GM23338 (cell line): Measurements from ENCODE around the gene TMED7. TPM values are rescaled to one million over a fixed set of nuclear protein-coding genes. Genes with fewer than 3 reads are reported as not detected.

Experiments
- ATAC-seq: fragments of 200-7000 bp; cut with Tn5 transposase; 3 replicates; pipeline ENCODE4 v1.9.1; 2020
- DNase-seq: peaks from one replicate; pipeline ENCODE4 v3.0.0-alpha.2; 2015; ENCODE audit warnings: low spot score
- H2AFZ ChIP-seq: fragments of 200-600 bp; sonication (generic); 2 replicates; pipeline ENCODE4 v1.8.0; 2016; ENCODE audit warnings: antibody characterized with exemption, mild to moderate bottlenecking, moderate library complexity
- H3F3A ChIP-seq: fragments of 200-600 bp; sonication (generic); replicated peaks from 2 replicates; pipeline ENCODE4 v1.8.0; 2017; ENCODE audit warnings: antibody characterized with exemption, mixed run types, low read depth
- H3K27ac ChIP-seq: fragments of 200-600 bp; sonication (generic); 2 replicates; pipeline ENCODE4 v1.6.1; 2016; ENCODE audit warnings: low read depth
- H3K27me3 ChIP-seq: fragments of 200-600 bp; sonication (generic); 2 replicates; pipeline ENCODE4 v1.8.0; 2016; ENCODE audit warnings: mild to moderate bottlenecking, mixed run types, moderate library complexity; ENCODE audit not compliant: insufficient read depth
- H3K36me3 ChIP-seq: fragments of 200-600 bp; sonication (generic); 2 replicates; pipeline ENCODE4 v1.8.0; 2016; ENCODE audit warnings: mild to moderate bottlenecking; ENCODE audit not compliant: insufficient read depth
- H3K4me1 ChIP-seq: fragments of 200-600 bp; sonication (generic); 2 replicates; pipeline ENCODE4 v1.8.0; 2016; ENCODE audit warnings: mild to moderate bottlenecking, moderate library complexity; ENCODE audit not compliant: insufficient read depth
- H3K4me2 ChIP-seq: fragments of 200-600 bp; sonication (generic); 2 replicates; pipeline ENCODE4 v1.7.1; 2017; ENCODE audit warnings: mixed run types
- H3K4me3 ChIP-seq: fragments of 200-600 bp; sonication (generic); 2 replicates; pipeline ENCODE4 v1.6.1; 2016; ENCODE audit warnings: mixed run types
- H3K79me2 ChIP-seq: fragments of 200-600 bp; sonication (generic); replicated peaks from 2 replicates; pipeline ENCODE4 v1.8.0; 2017; ENCODE audit warnings: mild to moderate bottlenecking; ENCODE audit not compliant: insufficient read depth
- H3K9me2 ChIP-seq: fragments of 200-600 bp; sonication (generic); 2 replicates; pipeline ENCODE4 v1.8.0; 2017; ENCODE audit not compliant: insufficient read depth
- H4K20me1 ChIP-seq: fragments of 200-600 bp; sonication (generic); replicated peaks from 2 replicates; pipeline ENCODE4 v1.8.0; 2017; ENCODE audit warnings: mild to moderate bottlenecking; ENCODE audit not compliant: insufficient read depth
- H3K27ac Mint-ChIP-seq: 2 replicates; pipeline ENCODE4 v1.8.0; 2020; ENCODE audit warnings: inconsistent platforms, mild to moderate bottlenecking, moderate library complexity, mixed read lengths
- H3K27me3 Mint-ChIP-seq: 3 replicates; pipeline ENCODE4 v1.8.0; 2022; ENCODE audit warnings: low read depth, mild to moderate bottlenecking, moderate library complexity, mixed read lengths, inconsistent platforms; ENCODE audit not compliant: insufficient read depth, poor library complexity
- H3K36me3 Mint-ChIP-seq: 3 replicates; pipeline ENCODE4 v1.8.0; 2021; ENCODE audit warnings: low read depth, mild to moderate bottlenecking, inconsistent platforms, moderate library complexity, mixed read lengths
- H3K4me1 Mint-ChIP-seq: 3 replicates; pipeline ENCODE4 v1.8.0; 2020; ENCODE audit warnings: mild to moderate bottlenecking, inconsistent platforms, mixed read lengths
- H3K4me3 Mint-ChIP-seq: 3 replicates; pipeline ENCODE4 v1.8.0; 2021; ENCODE audit warnings: moderate library complexity, mild to moderate bottlenecking, inconsistent platforms, mixed read lengths
- H3K9me3 Mint-ChIP-seq: 3 replicates; pipeline ENCODE4 v1.8.0; 2020; ENCODE audit warnings: moderate library complexity, mild to moderate bottlenecking, inconsistent platforms, mixed read lengths
- CREB1 ChIP-seq: fragments of 250-450 bp; sonication (Bioruptor Pico); IDR thresholded peaks from 2 replicates; pipeline ENCODE4 v1.5.0; 2020; ENCODE audit warnings: low read depth, mild to moderate bottlenecking, moderate library complexity
- EZH2 ChIP-seq: fragments of 200-600 bp; sonication (generic); IDR thresholded peaks from one replicate; pipeline ENCODE4 v1.8.0; 2017; ENCODE audit warnings: antibody characterized with exemption, mild to moderate bottlenecking, low read depth; ENCODE audit not compliant: unreplicated experiment
- EZH2phosphoT487 ChIP-seq: fragments of 200-600 bp; sonication (generic); IDR thresholded peaks from one replicate; pipeline ENCODE4 v1.8.1; 2018; ENCODE audit warnings: antibody characterized with exemption; ENCODE audit not compliant: unreplicated experiment
- NANOG ChIP-seq: IDR thresholded peaks from 2 replicates; pipeline ENCODE4 v1.6.1; 2016; ENCODE audit warnings: antibody characterized with exemption, borderline replicate concordance
- POLR2AphosphoS5 ChIP-seq: IDR thresholded peaks from 2 replicates; pipeline ENCODE4 v1.6.1; 2016; ENCODE audit warnings: antibody characterized with exemption, low read depth
- ZNF331 ChIP-seq: fragments of 250-450 bp; sonication (Bioruptor Pico); IDR thresholded peaks from 2 replicates; pipeline ENCODE4 v1.5.0; 2020; ENCODE audit warnings: low read depth, mild to moderate bottlenecking, moderate library complexity
- polyA plus RNA-seq: library from polyadenylated mRNA; unstranded; fragments of >200 nt; fragmentation: Nextera tagmentation; extraction: Ambion mirVana; gene quantifications from 2 replicates; pipeline ENCODE4 v1.2.1, GENCODE V29; 2016
- total RNA-seq: library from RNA; depleted of rRNA; stranded (reverse); fragments of >200 nt; shearing (Covaris generic); gene quantifications from 2 replicates; pipeline ENCODE4 v1.2.3, GENCODE V29; 2014
- TF ChIP-seq, protein P1 (sequence below), 2 experiments: fragments of 200-600 bp in 1 of 2; sonication (generic) in 1 of 2; conservative IDR thresholded peaks; 2 replicates each; pipeline versions ENCODE4 v1.5.1 to v1.6.1; 2016 to 2017; ENCODE audit warnings: antibody characterized with exemption in 2 of 2, low read depth in 2 of 2, mild to moderate bottlenecking in 2 of 2, moderate library complexity in 1 of 2
- TF ChIP-seq, protein P2 (sequence below): fragments of 250-450 bp; sonication (Bioruptor Pico); IDR thresholded peaks from 2 replicates; pipeline ENCODE4 v1.5.0; 2020; ENCODE audit warnings: mild to moderate bottlenecking, moderate library complexity

The TMED7 gene
- total and polyA plus RNA-seq, 2 experiments from 2014 or later, result 30.2 to 158 TPM

DNA sequence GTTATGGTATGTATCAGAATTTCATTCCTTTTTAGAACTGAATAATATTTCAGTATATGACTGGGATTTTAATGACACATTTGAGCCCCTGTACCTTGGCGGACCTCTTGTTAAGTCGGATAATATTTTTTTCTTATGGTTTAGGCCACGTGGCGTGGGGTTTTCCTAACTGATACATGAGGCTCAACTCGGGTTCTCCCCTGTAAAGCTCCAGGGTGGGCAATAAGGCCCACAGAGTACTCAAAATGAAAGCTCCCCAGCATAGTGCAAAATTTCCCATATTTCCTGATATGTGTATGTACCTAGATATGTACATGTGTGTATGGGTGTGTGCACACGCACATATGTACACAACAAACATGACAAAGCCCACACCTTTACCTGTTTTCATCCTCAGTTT lies 48.1 kb downstream of the TMED7 start:
- H3K4me3 ChIP-seq, result no peak overlapping the region
- H3K79me2 ChIP-seq, result no peaks in the 10 kb centered on the region
- Mint-ChIP-seq H3K27me3 (no peaks in the 10 kb centered on the region), H3K27ac (no peak overlapping the region), H3K4me1 (peaks cover 4% of the 10 kb centered on the region; the same call in 1 of the 3 replicates), H3K4me3 (no peak overlapping the region), H3K9me3 (no peaks in the 10 kb centered on the region), H3K36me3 (peaks cover 3% of the 10 kb centered on the region; the same call in 1 of the 3 replicates)
- H3F3A ChIP-seq, result no peaks in the 10 kb centered on the region
- 0 out of 2 replicates have a peak, but pooled peaks cover 3% of the 10 kb centered on the region for H4K20me1 ChIP-seq
- DNase-seq, result no peak
- H3K27me3 ChIP-seq, result no peaks in the 10 kb centered on the region
- H3K4me1 ChIP-seq, result no peaks in the 10 kb centered on the region
- ATAC-seq, result no peak
- H3K4me2 ChIP-seq, result no peak overlapping the region
- TF ChIP-seq NANOG, result no peak
- TF ChIP-seq, protein P1, sequence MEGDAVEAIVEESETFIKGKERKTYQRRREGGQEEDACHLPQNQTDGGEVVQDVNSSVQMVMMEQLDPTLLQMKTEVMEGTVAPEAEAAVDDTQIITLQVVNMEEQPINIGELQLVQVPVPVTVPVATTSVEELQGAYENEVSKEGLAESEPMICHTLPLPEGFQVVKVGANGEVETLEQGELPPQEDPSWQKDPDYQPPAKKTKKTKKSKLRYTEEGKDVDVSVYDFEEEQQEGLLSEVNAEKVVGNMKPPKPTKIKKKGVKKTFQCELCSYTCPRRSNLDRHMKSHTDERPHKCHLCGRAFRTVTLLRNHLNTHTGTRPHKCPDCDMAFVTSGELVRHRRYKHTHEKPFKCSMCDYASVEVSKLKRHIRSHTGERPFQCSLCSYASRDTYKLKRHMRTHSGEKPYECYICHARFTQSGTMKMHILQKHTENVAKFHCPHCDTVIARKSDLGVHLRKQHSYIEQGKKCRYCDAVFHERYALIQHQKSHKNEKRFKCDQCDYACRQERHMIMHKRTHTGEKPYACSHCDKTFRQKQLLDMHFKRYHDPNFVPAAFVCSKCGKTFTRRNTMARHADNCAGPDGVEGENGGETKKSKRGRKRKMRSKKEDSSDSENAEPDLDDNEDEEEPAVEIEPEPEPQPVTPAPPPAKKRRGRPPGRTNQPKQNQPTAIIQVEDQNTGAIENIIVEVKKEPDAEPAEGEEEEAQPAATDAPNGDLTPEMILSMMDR (conservative IDR thresholded peaks at IDR 0.05; ENCODE audit: low read depth in 2 of 2), result no peak
- TF ChIP-seq EZH2phosphoT487, result no peak
- TF ChIP-seq, protein P2, sequence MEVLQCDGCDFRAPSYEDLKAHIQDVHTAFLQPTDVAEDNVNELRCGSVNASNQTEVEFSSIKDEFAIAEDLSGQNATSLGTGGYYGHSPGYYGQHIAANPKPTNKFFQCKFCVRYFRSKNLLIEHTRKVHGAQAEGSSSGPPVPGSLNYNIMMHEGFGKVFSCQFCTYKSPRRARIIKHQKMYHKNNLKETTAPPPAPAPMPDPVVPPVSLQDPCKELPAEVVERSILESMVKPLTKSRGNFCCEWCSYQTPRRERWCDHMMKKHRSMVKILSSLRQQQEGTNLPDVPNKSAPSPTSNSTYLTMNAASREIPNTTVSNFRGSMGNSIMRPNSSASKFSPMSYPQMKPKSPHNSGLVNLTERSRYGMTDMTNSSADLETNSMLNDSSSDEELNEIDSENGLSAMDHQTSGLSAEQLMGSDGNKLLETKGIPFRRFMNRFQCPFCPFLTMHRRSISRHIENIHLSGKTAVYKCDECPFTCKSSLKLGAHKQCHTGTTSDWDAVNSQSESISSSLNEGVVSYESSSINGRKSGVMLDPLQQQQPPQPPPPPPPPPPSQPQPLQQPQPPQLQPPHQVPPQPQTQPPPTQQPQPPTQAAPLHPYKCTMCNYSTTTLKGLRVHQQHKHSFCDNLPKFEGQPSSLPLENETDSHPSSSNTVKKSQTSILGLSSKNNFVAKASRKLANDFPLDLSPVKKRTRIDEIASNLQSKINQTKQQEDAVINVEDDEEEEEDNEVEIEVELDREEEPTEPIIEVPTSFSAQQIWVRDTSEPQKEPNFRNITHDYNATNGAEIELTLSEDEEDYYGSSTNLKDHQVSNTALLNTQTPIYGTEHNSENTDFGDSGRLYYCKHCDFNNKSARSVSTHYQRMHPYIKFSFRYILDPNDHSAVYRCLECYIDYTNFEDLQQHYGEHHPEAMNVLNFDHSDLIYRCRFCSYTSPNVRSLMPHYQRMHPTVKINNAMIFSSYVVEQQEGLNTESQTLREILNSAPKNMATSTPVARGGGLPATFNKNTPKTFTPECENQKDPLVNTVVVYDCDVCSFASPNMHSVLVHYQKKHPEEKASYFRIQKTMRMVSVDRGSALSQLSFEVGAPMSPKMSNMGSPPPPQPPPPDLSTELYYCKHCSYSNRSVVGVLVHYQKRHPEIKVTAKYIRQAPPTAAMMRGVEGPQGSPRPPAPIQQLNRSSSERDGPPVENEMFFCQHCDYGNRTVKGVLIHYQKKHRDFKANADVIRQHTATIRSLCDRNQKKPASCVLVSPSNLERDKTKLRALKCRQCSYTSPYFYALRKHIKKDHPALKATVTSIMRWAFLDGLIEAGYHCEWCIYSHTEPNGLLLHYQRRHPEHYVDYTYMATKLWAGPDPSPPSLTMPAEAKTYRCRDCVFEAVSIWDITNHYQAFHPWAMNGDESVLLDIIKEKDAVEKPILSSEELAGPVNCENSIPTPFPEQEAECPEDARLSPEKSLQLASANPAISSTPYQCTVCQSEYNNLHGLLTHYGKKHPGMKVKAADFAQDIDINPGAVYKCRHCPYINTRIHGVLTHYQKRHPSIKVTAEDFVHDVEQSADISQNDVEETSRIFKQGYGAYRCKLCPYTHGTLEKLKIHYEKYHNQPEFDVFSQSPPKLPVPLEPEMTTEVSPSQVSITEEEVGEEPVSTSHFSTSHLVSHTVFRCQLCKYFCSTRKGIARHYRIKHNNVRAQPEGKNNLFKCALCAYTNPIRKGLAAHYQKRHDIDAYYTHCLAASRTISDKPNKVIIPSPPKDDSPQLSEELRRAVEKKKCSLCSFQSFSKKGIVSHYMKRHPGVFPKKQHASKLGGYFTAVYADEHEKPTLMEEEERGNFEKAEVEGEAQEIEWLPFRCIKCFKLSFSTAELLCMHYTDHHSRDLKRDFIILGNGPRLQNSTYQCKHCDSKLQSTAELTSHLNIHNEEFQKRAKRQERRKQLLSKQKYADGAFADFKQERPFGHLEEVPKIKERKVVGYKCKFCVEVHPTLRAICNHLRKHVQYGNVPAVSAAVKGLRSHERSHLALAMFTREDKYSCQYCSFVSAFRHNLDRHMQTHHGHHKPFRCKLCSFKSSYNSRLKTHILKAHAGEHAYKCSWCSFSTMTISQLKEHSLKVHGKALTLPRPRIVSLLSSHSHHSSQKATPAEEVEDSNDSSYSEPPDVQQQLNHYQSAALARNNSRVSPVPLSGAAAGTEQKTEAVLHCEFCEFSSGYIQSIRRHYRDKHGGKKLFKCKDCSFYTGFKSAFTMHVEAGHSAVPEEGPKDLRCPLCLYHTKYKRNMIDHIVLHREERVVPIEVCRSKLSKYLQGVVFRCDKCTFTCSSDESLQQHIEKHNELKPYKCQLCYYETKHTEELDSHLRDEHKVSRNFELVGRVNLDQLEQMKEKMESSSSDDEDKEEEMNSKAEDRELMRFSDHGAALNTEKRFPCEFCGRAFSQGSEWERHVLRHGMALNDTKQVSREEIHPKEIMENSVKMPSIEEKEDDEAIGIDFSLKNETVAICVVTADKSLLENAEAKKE (CRISPR knock-in tag), result no peak
- TF ChIP-seq POLR2AphosphoS5, result no peak
- TF ChIP-seq CREB1 (CRISPR knock-in tag), result no peak
- TF ChIP-seq EZH2, result no peak
- no peak for TF ChIP-seq ZNF331 (CRISPR knock-in tag)
- H3K9me2 ChIP-seq, result no peaks in the 10 kb centered on the region; the same call in 1 of the 2 replicates
- H3K27ac ChIP-seq, result no peak overlapping the region
- no peak overlapping the region for H2AFZ ChIP-seq
- H3K36me3 ChIP-seq, result no peaks in the 10 kb centered on the region
